Ovary (tissue), 9 donors: ENCODE results near the gene ITPR2. TPM values are rescaled to one million over a fixed set of nuclear protein-coding genes. Genes with fewer than 3 reads are reported as not detected.

Source experiments
- DNase-seq, 5 donors: peaks; one replicate each; pipeline ENCODE4 v3.0.0-alpha.2; 2019 to 2020
- H3K27ac ChIP-seq, 2 donors: fragments of 200-600 bp; one replicate each; pipeline versions ENCODE4 v1.5.1 to v1.8.0; 2019 to 2022
- H3K27me3 ChIP-seq: fragments of 200-600 bp; one replicate; pipeline ENCODE4 v1.8.0; 2022
- H3K36me3 ChIP-seq: fragments of 200-600 bp; sonication (generic); one replicate; pipeline ENCODE4 v1.5.1; 2019
- H3K4me1 ChIP-seq: one replicate; pipeline ENCODE4 v1.8.1; 2013; ENCODE audit warnings: mild to moderate bottlenecking, moderate library complexity; ENCODE audit not compliant: insufficient read depth
- H3K4me3 ChIP-seq: fragments of 200-600 bp; sonication (generic); one replicate; pipeline ENCODE4 v1.5.1; 2017
- H3K9me3 ChIP-seq, 2 donors: fragments of 200-600 bp in 1 of 2; sonication (generic) in 1 of 2; one replicate each; pipeline versions ENCODE4 v1.5.1 to v1.8.1; 2013 to 2019; ENCODE audit warnings: mild to moderate bottlenecking in 1 of 2, moderate library complexity in 1 of 2
- CTCF ChIP-seq, 3 donors: fragments of 450-650 bp in 2 of 3; fragments of 200-600 bp in 1 of 3; IDR thresholded peaks; one replicate each; pipeline versions ENCODE4 v1.5.1 to v1.8.0; 2016 to 2022; ENCODE audit warnings: antibody characterized with exemption in 3 of 3, mild to moderate bottlenecking in 1 of 3
- EP300 ChIP-seq: sonication (generic); formaldehyde crosslinking; IDR thresholded peaks from one replicate; pipeline ENCODE4 v1.6.1; 2017; ENCODE audit warnings: antibody characterized with exemption
- POLR2A ChIP-seq: fragments of 450-650 bp; IDR thresholded peaks from one replicate; pipeline ENCODE4 v1.6.1; 2017; ENCODE audit warnings: antibody characterized with exemption, mild to moderate bottlenecking, moderate library complexity
- WGBS, 3 donors: extraction: QIAGEN DNeasy Blood & Tissue Kit in 1 of 3; methylation state at CpG; one replicate each; pipeline versions ENCODE4 v1.1.5 to v1.1.7; 2013 to 2017; 5-methylcytosine and 5-hydroxymethylcytosine counted together
- intact Hi-C, 4 donors: fragments of 100-400 bp; cut with DNase I; formaldehyde crosslinking; loops; one replicate each; pipeline versions ENCODE4 v1.11.0 to v1.15.1; 2022 to 2023
- polyA plus RNA-seq, 2 donors: library from polyadenylated mRNA; stranded (reverse); fragments of 200-250 nt in 1 of 2; fragments of 350-450 nt in 1 of 2; fragmentation: Illumina TruSeq in 1 of 2; extraction: RNeasy Lipid Tissue Mini Kit (QIAGEN cat#74804) in 1 of 2; gene quantifications; one replicate each; pipeline ENCODE4 v1.2.3, GENCODE V29; 2013 to 2014
- total RNA-seq, 7 donors: library from RNA; depleted of rRNA in 2 of 7; stranded (reverse); fragments of >200 nt in 2 of 7; fragmentation: NEBNext Ultra II Directional in 3 of 7; extraction: Animal tissue kit (Norgen Biotek cat#: 25700) in 3 of 7; gene quantifications; one replicate each; pipeline versions ENCODE4 v1.1.0 to v1.2.4, GENCODE V29; 2016 to 2023
- donor health status: DM: no; HTN: no; CAD: no; lungs with moderate emphysema.
- donor health status: DM: no; HTN: no; CAD: no.
- donor health status: Bipolar disorder and iron deficiency.
- donor health status: DM: yes; HTN: yes; CAD: no.
- donor health status: DM: no; HTN: no; CAD: no.
- donor health status: DM: yes; HTN: yes; CAD: no.

The ITPR2 gene
- total and polyA plus RNA-seq, 9 donors, result 5.9 to 51.1 (median 32.9) TPM

- DNase-seq, result no peak
- 90 to 91% (median 91%) methylated on average over 3 of the region's 3 CpGs for WGBS, 3 donors
- Histone ChIP-seq H3K27ac (no peak overlapping the region), H3K4me1 (no peaks in the 10 kb centered on the region), H3K27me3 (no peaks in the 10 kb centered on the region), H3K9me3 (no peaks in the 10 kb centered on the region), H3K36me3 (no peaks in the 10 kb centered on the region), H3K4me3 (no peak overlapping the region)
- intact Hi-C loops, result loop anchor here in 1 of 4 donors (10.0 kb wide), 1 partner anchor 53 kb away; no protein-coding TSS in a partner anchor
- TF ChIP-seq CTCF (IDR thresholded peaks at IDR 0.05), result no peak
- no peak for TF ChIP-seq POLR2A
- no peak for TF ChIP-seq EP300
Measured at GRCh38 chr12:26571560-26571959, 261.4 kb downstream of the ITPR2 start.

- intact Hi-C loops, result no loop called here
- H3K36me3 ChIP-seq, result no peaks in the 10 kb centered on the region
- H3K9me3 ChIP-seq, result no peaks in the 10 kb centered on the region
- WGBS, 3 donors, result 9 to 41% (median 19%) methylated on average over 2 of the region's 2 CpGs
- H3K4me3 ChIP-seq, result no peak overlapping the region
- no peaks in the 10 kb centered on the region for H3K4me1 ChIP-seq
- H3K27me3 ChIP-seq, result no peaks in the 10 kb centered on the region
- peak overlapping the region in 1 of 2 donors; percentile 72 for H3K27ac ChIP-seq
- no peak for TF ChIP-seq CTCF (IDR thresholded peaks at IDR 0.05)
- TF ChIP-seq EP300, result no peak
- TF ChIP-seq POLR2A, result no peak
- DNase-seq, result no peak
Measured at GRCh38 chr12:26567126-26567525, 265.9 kb downstream of the ITPR2 start.

- peak overlapping the region in 1 of 2 donors; percentile 72 for H3K27ac ChIP-seq
- TF ChIP-seq CTCF (IDR thresholded peaks at IDR 0.05) (no peak), POLR2A (no peak), EP300 (no peak)
- no peak overlapping the region for H3K4me3 ChIP-seq
- intact Hi-C loops, result no loop called here
- no peaks in the 10 kb centered on the region for H3K4me1 ChIP-seq
- no peaks in the 10 kb centered on the region for H3K27me3 ChIP-seq
- H3K9me3 ChIP-seq, result no peaks in the 10 kb centered on the region
- 14 to 37% (median 32%) methylated on average over 2 of the region's 2 CpGs for WGBS, 3 donors
- DNase-seq, result no peak
- H3K36me3 ChIP-seq, result no peaks in the 10 kb centered on the region
Measured at GRCh38 chr12:26566675-26567074, 266.3 kb downstream of the ITPR2 start.

GRCh38 chr12:26566186-26566585 is 266.8 kb downstream of the ITPR2 start:
- intact Hi-C loops, result no loop called here
- Histone ChIP-seq H3K27me3 (no peaks in the 10 kb centered on the region), H3K9me3 (no peaks in the 10 kb centered on the region), H3K4me1 (no peaks in the 10 kb centered on the region), H3K36me3 (no peaks in the 10 kb centered on the region), H3K27ac (peak overlapping the region in 1 of 2 donors; percentile 72), H3K4me3 (no peak overlapping the region)
- no peak for TF ChIP-seq CTCF (IDR thresholded peaks at IDR 0.05)
- no peak for TF ChIP-seq EP300
- TF ChIP-seq POLR2A, result no peak
- no peak for DNase-seq

GRCh38 chr12:26564391-26564790 is 268.6 kb downstream of the ITPR2 start:
- TF ChIP-seq POLR2A, result no peak
- TF ChIP-seq EP300, result no peak
- no peak for TF ChIP-seq CTCF (IDR thresholded peaks at IDR 0.05)
- intact Hi-C loops, result no loop called here
- 71 to 89% (median 74%) methylated on average over 5 of the region's 5 CpGs for WGBS, 3 donors
- H3K36me3 ChIP-seq, result no peaks in the 10 kb centered on the region
- H3K27me3 ChIP-seq, result no peaks in the 10 kb centered on the region
- H3K4me1 ChIP-seq, result no peaks in the 10 kb centered on the region
- H3K27ac ChIP-seq, result no peak overlapping the region
- DNase-seq, result no peak
- H3K4me3 ChIP-seq, result no peak overlapping the region
- H3K9me3 ChIP-seq, result no peaks in the 10 kb centered on the region
